ENCODE measurements around the gene CLIC3. TPM values are rescaled to one million over a fixed set of nuclear protein-coding genes. Genes with fewer than 3 reads are reported as not detected.

The CLIC3 gene
- polyA plus RNA-seq, 2 of the 4 experiments (the other 2 are of a cell fraction): 0.61 to 6.4 TPM

DNA sequence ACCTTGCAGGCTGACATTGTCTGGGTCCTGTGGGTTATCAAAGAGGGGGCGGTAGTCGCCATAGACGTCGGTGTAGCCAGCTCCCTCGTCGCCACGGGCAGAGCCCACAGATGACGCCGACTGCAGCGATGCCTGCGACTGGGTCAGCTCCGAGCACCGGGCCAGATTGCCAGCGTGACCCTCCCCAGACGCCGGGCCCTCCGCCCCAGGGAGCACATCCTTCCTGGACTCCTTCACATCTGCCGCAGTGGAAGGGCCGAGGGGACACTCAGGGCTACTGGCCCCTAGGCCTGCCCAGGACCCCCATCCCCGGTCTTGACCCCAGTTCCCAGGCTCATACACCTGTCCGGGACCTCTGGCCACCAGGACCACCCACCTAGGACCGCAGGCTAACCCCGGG, 17.8 kb upstream of the CLIC3 start:
- no peak for TF ChIP-seq HEYL (CRISPR knock-in tag; IDR thresholded peaks at IDR 0.05)
- TF ChIP-seq ZNF302 (CRISPR knock-in tag; IDR thresholded peaks at IDR 0.05): no peak
- no peak for TF ChIP-seq FOSB (CRISPR knock-in tag; IDR thresholded peaks at IDR 0.05)
- no peak for TF ChIP-seq HOXB13 (CRISPR knock-in tag; IDR thresholded peaks at IDR 0.05; ENCODE audit: low read depth)
- no peak for TF ChIP-seq RCOR1 (IDR thresholded peaks at IDR 0.05; ENCODE audit: low read depth, low read length)
- TF ChIP-seq POLR2A (IDR thresholded peaks at IDR 0.05; ENCODE audit: low read length): no peak
- no peak for TF ChIP-seq ZSCAN20 (CRISPR knock-in tag; IDR thresholded peaks at IDR 0.05)
- TF ChIP-seq ESRRA (IDR thresholded peaks at IDR 0.05; ENCODE audit: borderline replicate concordance, low read length): no peak
- TF ChIP-seq EHF (CRISPR knock-in tag; IDR thresholded peaks at IDR 0.05): no peak
- TF ChIP-seq RNF2 (IDR thresholded peaks at IDR 0.05; ENCODE audit: borderline replicate concordance, low read depth): no peak
- no peak for TF ChIP-seq FOSL2 (IDR thresholded peaks at IDR 0.05)
- TF ChIP-seq FOSL2 (CRISPR knock-in tag; IDR thresholded peaks at IDR 0.05): no peak
- TF ChIP-seq, protein P1, sequence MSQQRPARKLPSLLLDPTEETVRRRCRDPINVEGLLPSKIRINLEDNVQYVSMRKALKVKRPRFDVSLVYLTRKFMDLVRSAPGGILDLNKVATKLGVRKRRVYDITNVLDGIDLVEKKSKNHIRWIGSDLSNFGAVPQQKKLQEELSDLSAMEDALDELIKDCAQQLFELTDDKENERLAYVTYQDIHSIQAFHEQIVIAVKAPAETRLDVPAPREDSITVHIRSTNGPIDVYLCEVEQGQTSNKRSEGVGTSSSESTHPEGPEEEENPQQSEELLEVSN (IDR thresholded peaks at IDR 0.05; ENCODE audit: borderline replicate concordance, low read depth): no peak
- Histone ChIP-seq H3K4me3 (no peak overlapping the region), H3K9me3 (no peaks in the 10 kb centered on the region), H3K4me1 (no peaks in the 10 kb centered on the region), H3K4me2 (no peak overlapping the region), H3K27ac (no peak overlapping the region)
- 88% methylated on average over 13 of the region's 23 CpGs for WGBS (ENCODE audit: missing lambda C conversion rate)
- FAIRE-seq: no peak
- DNase-seq (ENCODE audit: low read depth in 1 of 2, low spot score in 1 of 2): no peak
- no peak for ATAC-seq
- ChIA-PET CTCF (interaction anchor here (0.7 to 3.3 kb wide), 5 partner anchors 11 to 66 kb away, joined by 3 to 13 read pairs (median 8); no protein-coding TSS in a partner anchor), POLR2A (no interaction called here)

DNA sequence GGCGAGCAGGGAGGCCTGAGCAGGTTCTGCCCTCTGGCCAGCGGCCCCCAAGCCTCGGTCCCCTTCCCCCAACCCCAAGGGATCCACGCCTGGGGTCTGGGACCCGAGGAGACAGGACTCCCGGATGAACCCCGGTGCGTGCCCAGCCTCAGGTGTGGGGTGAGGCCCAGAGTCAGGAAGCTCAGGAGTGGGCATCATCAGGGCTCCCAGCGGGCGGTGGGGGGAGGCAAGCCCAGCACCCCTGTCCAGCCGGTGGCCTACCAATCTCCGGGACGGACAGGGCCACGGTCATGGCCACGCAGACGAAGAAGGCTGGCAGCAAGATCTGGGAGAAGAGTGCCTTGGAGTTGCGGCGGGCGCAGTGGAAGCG, 17.2 kb upstream of the CLIC3 start:
- Histone ChIP-seq H3K4me2 (no peak overlapping the region), H3K4me3 (no peak overlapping the region), H3K9me3 (no peaks in the 10 kb centered on the region), H3K27ac (no peak overlapping the region), H3K4me1 (no peaks in the 10 kb centered on the region)
- no peak for ATAC-seq
- TF ChIP-seq RARB (CRISPR knock-in tag; IDR thresholded peaks at IDR 0.05) (no peak), JUN (IDR thresholded peaks at IDR 0.05) (no peak), TP53 (CRISPR knock-in tag; IDR thresholded peaks at IDR 0.05) (no peak), ZSCAN20 (CRISPR knock-in tag; IDR thresholded peaks at IDR 0.05) (no peak), CHD4 (IDR thresholded peaks at IDR 0.05; ENCODE audit: borderline replicate concordance) (no peak), FOXS1 (CRISPR knock-in tag; IDR thresholded peaks at IDR 0.05) (no peak), RCOR1 (IDR thresholded peaks at IDR 0.05; ENCODE audit: low read depth, low read length) (no peak), HEYL (CRISPR knock-in tag; IDR thresholded peaks at IDR 0.05) (no peak), KDM1A (IDR thresholded peaks at IDR 0.05; ENCODE audit: low read depth) (no peak), EHMT2 (IDR thresholded peaks at IDR 0.05; ENCODE audit: low read depth) (no peak), NFE2L2 (conservative IDR thresholded peaks at IDR 0.05; ENCODE audit: low read length) (no peak), SMC3 (IDR thresholded peaks at IDR 0.05) (no peak), EP300 (IDR thresholded peaks at IDR 0.05) (no peak), FOSB (CRISPR knock-in tag; IDR thresholded peaks at IDR 0.05) (no peak), HOXB5 (CRISPR knock-in tag; IDR thresholded peaks at IDR 0.05) (no peak)
- TF ChIP-seq, protein P2, sequence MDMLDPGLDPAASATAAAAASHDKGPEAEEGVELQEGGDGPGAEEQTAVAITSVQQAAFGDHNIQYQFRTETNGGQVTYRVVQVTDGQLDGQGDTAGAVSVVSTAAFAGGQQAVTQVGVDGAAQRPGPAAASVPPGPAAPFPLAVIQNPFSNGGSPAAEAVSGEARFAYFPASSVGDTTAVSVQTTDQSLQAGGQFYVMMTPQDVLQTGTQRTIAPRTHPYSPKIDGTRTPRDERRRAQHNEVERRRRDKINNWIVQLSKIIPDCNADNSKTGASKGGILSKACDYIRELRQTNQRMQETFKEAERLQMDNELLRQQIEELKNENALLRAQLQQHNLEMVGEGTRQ (IDR thresholded peaks at IDR 0.05): no peak
- TF ChIP-seq, protein P1 (IDR thresholded peaks at IDR 0.05; ENCODE audit: borderline replicate concordance, low read depth): no peak
- no peak for FAIRE-seq
- 95% methylated on average over 19 of the region's 20 CpGs for WGBS (ENCODE audit: missing lambda C conversion rate)
- ChIA-PET CTCF (interaction anchor here (0.7 to 3.3 kb wide), 4 partner anchors 14 to 66 kb away, joined by 3 to 13 read pairs (median 8); no protein-coding TSS in a partner anchor), POLR2A (no interaction called here)
- no peak for DNase-seq (ENCODE audit: low read depth in 1 of 2, low spot score in 1 of 2)
